ENCODE results near the gene CREG2.

Gene CREG2

DNA sequence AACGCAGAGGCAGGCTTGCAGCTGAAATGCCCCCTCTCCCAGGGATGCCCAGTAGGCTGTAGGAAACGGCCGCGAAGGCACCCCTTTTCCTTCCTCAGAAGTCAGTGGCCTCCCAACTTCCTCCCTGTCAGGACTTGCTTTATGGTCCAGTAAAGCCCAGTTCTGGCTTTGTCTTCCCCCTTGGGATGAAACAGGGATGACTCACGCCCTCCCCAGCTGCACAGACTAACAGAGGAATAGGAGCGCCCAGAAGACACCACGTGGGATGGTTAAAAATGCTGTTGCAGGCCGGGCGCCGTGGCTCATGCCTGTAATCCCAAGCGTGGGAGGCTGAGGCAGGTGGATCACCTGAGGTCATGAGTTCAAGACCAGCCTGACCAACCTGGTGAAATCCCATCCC, 6.9 kb downstream of the CREG2 start:
- Histone ChIP-seq H3K36me3 (replicated peaks) (no peaks in the 10 kb centered on the region), H3K27ac (no peak overlapping the region), H3K27me3 (replicated peaks) (no peaks in the 10 kb centered on the region), H3K4me3 (ENCODE audit: low read depth, low read length) (no peak overlapping the region)
- in situ Hi-C loops (cut with HindIII; ENCODE audit: low pct_ligation_motif_present, low sequenced_read_pairs) = no loop called here
- TF ChIP-seq, protein P1, sequence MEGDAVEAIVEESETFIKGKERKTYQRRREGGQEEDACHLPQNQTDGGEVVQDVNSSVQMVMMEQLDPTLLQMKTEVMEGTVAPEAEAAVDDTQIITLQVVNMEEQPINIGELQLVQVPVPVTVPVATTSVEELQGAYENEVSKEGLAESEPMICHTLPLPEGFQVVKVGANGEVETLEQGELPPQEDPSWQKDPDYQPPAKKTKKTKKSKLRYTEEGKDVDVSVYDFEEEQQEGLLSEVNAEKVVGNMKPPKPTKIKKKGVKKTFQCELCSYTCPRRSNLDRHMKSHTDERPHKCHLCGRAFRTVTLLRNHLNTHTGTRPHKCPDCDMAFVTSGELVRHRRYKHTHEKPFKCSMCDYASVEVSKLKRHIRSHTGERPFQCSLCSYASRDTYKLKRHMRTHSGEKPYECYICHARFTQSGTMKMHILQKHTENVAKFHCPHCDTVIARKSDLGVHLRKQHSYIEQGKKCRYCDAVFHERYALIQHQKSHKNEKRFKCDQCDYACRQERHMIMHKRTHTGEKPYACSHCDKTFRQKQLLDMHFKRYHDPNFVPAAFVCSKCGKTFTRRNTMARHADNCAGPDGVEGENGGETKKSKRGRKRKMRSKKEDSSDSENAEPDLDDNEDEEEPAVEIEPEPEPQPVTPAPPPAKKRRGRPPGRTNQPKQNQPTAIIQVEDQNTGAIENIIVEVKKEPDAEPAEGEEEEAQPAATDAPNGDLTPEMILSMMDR (IDR thresholded peaks at IDR 0.05; ENCODE audit: low read depth, low read length, missing control alignments) = no peak
- DNase-seq = peak; percentile 78

DNA sequence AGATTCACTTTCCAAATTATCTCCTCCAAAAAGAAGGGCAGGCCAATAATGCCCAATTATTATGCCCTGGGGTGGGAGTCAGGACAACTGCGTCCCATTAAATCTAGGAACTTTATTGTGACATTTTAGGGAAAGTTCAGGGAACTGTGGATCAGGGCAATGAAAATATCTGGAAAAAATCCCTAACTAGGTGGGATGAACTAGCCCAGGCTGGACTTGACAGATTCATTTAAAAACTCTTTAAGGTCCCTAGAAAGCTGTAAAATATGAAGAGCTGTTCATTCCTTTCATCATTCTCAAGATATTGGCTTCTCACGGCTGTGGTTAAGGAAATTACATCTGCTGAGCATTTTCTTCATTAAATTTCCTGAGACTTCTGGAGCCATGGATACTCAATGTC, 8.2 kb downstream of the CREG2 start:
- H3K4me3 ChIP-seq (ENCODE audit: low read depth, low read length) = no peak overlapping the region
- no peak for DNase-seq
- H3K36me3 ChIP-seq (replicated peaks) = no peaks in the 10 kb centered on the region
- no peak overlapping the region for H3K27ac ChIP-seq
- TF ChIP-seq, protein P1 (IDR thresholded peaks at IDR 0.05; ENCODE audit: low read depth, low read length, missing control alignments) = no peak
- H3K27me3 ChIP-seq (replicated peaks) = no peaks in the 10 kb centered on the region
- in situ Hi-C loops (cut with HindIII; ENCODE audit: low pct_ligation_motif_present, low sequenced_read_pairs) = no loop called here

- in situ Hi-C loops (cut with HindIII; ENCODE audit: low pct_ligation_motif_present, low sequenced_read_pairs) = no loop called here
- Histone ChIP-seq H3K27ac (no peak overlapping the region), H3K4me3 (ENCODE audit: low read depth, low read length) (no peak overlapping the region), H3K36me3 (replicated peaks) (no peaks in the 10 kb centered on the region), H3K27me3 (replicated peaks) (no peaks in the 10 kb centered on the region)
- no peak for DNase-seq
- TF ChIP-seq, protein P1 (IDR thresholded peaks at IDR 0.05; ENCODE audit: low read depth, low read length, missing control alignments) = no peak
Observed at GRCh38 chr2:101375653-101376052, 11.7 kb downstream of the CREG2 start.

GRCh38 chr2:101374821-101375561, 12.3 kb downstream of the CREG2 start:
- H3K27me3 ChIP-seq (replicated peaks) = no peaks in the 10 kb centered on the region

GRCh38 chr2:101372792-101373191, 14.5 kb downstream of the CREG2 start:
- H3K4me3 ChIP-seq (ENCODE audit: low read depth, low read length) = no peak overlapping the region
- no peaks in the 10 kb centered on the region for H3K36me3 ChIP-seq (replicated peaks)
- H3K27me3 ChIP-seq (replicated peaks) = no peaks in the 10 kb centered on the region
- TF ChIP-seq, protein P1 (IDR thresholded peaks at IDR 0.05; ENCODE audit: low read depth, low read length, missing control alignments) = no peak
- in situ Hi-C loops (cut with HindIII; ENCODE audit: low pct_ligation_motif_present, low sequenced_read_pairs) = no loop called here
- DNase-seq = no peak
- H3K27ac ChIP-seq = no peak overlapping the region

More at GRCh38 chr2:101374821-101375561, 12.3 kb downstream of the CREG2 start:
- no peak for DNase-seq
- in situ Hi-C loops (cut with HindIII; ENCODE audit: low pct_ligation_motif_present, low sequenced_read_pairs) = no loop called here
- no peak overlapping the region for H3K4me3 ChIP-seq (ENCODE audit: low read depth, low read length)
- no peak overlapping the region for H3K27ac ChIP-seq
- TF ChIP-seq, protein P1 (IDR thresholded peaks at IDR 0.05; ENCODE audit: low read depth, low read length, missing control alignments) = no peak
- H3K36me3 ChIP-seq (replicated peaks) = no peaks in the 10 kb centered on the region

- Histone ChIP-seq H3K27ac (no peak overlapping the region), H3K4me3 (ENCODE audit: low read depth, low read length) (no peak overlapping the region), H3K27me3 (replicated peaks) (no peaks in the 10 kb centered on the region), H3K36me3 (replicated peaks) (no peaks in the 10 kb centered on the region)
- in situ Hi-C loops (cut with HindIII; ENCODE audit: low pct_ligation_motif_present, low sequenced_read_pairs) = no loop called here
- TF ChIP-seq, protein P1 (IDR thresholded peaks at IDR 0.05; ENCODE audit: low read depth, low read length, missing control alignments) = no peak
- DNase-seq = no peak
Observed at GRCh38 chr2:101371636-101372035, 15.7 kb downstream of the CREG2 start.
